GM18498 (cell line): ENCODE results near the gene MRGPRE.

Source experiments
- ATAC-seq: cut with Tn5 transposase; IDR thresholded peaks from one replicate; pipeline ENCODE4 v1.9.1; 2021; ENCODE audit warnings: mild to moderate bottlenecking, moderate library complexity; ENCODE audit not compliant: unreplicated experiment

The MRGPRE gene

DNA sequence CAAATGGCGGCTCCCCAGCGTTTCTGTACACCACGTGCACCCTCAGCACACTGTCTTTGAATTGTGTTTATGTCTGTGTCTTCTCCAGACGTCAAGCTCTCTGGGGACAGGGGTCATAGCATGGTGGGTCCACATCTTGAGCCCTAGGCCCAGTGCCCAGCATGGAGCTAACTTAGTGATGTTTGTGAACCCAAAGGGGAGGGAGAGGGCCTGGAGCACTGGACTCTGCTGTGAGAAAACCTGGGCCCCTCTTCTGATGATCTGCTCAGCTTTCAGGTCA, 17.9 kb downstream of the MRGPRE start:
- ATAC-seq: no peak

GRCh38 chr11:3213659-3214419, 18.4 kb downstream of the MRGPRE start:
- no peak for ATAC-seq

- ATAC-seq: no peak
Observed at GRCh38 chr11:3208272-3208671, 23.9 kb downstream of the MRGPRE start.

DNA sequence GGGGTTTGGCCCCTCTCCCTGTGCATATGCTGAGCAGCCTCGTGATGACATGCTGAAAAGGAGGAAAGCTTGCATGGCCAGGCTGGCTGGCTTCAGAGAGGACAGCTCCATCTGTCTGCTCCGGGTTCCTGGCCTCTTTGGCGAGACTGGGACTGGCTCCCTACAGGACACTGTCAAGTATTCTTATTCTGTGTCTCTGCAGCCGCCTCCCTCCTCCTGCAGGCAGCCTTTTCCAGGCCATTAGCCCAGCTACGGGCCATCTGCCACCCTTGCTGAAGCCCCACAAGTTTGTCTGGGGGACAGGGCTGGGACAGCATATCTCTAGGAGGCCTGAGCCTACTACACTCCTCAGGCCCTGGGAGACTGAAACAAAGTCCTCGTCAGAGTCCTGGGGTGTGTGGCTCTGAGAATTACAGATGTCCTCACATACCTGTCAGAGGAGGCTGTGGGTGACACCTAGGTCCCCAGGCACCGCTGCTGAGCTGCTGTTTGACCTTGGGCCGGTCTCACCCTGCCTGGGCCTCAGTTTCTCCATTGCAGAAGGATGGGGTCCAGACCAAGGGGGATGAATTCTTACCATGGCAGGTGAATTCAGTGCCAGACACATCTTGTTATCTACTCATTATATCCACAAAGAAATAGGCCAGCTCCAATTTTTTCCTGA, 24.6 kb downstream of the MRGPRE start:
- ATAC-seq: no peak

- no peak for ATAC-seq
Observed at GRCh38 chr11:3206922-3207204, 25.4 kb downstream of the MRGPRE start.

GRCh38 chr11:3206156-3206921, 25.9 kb downstream of the MRGPRE start:
- ATAC-seq: no peak

DNA sequence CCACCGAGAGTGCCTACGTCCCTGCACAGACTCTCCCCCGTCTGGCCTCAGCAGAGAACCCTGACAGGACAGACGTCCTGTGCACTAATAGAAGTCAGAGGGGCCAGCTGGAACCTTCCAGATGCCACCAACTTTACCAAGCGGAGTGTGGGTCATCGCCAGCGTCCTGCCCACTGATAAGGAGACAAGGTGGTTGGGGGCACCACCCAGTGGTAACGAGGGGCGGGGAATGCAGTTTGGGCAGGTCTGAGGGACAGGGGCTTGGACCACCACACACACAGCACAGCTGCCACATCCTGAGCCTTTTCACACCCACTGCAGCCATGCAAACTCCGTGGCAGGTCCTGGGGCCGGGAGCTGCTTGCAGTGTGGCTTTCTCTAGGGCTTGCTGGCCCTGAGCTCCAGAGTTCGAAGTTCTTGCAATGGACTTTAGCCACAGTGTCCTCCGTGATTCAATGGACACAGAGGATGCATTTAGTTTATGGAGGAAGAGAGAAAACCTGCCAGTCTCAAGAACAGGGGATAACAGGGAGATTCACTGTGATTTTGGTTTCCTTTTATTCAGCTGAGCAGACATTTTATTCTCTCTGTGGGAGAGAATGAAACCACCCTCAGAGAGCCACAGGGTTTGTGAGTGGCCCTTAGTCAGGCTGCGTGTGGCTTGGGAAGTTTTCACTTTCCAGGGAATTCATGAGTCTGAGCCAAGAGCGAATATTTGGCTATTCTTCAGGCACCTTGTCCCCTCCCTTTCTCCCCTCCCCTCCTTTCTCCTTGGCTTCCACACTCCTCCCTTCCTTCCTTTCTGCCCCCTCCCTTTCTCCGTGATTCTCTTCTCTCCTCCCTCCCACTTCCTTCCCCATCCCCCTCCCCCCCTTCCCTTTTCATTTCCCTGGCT, 26.7 kb downstream of the MRGPRE start:
- ATAC-seq: no peak

DNA sequence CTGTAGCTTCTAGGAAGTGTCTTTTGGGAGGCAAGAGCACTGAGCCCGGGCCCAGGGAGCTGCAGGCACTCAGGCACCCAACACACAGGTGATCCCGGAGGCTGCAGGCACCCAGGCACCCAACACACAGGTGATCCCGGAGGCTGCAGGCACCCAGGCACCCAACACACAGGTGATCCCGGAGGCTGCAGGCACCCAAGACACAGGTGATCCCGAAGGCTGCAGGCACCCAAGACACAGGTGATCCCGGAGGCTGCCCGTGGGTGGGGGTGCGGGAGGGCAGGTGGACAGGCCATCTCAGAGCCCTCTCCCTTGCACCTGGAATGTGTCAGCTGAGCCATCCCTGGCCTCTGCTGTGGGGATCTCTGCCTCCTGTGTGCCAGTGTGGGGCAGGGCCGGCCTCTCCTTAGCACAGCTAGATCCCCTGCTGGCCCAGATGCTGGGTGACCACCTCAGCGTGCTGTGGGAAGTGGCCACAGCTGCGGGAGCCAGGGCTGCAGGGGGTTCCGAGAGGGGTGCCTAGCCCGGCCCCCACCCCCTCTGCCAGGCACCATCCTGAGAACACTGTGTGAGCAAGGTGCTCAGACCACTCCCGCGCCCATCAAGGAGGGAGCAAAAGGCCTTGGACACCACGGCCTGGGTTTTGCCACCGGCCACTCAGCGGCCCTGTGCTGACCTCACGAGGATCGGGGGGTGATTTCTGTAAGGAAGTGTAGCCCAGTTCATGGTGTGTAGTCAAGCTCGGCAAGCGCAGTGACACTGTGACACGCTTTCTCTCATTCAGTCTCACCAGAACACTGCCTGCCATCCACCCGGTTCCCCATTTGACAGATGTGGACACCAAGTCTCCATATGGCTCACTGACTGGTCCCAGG, 27.8 kb downstream of the MRGPRE start:
- ATAC-seq: no peak

DNA sequence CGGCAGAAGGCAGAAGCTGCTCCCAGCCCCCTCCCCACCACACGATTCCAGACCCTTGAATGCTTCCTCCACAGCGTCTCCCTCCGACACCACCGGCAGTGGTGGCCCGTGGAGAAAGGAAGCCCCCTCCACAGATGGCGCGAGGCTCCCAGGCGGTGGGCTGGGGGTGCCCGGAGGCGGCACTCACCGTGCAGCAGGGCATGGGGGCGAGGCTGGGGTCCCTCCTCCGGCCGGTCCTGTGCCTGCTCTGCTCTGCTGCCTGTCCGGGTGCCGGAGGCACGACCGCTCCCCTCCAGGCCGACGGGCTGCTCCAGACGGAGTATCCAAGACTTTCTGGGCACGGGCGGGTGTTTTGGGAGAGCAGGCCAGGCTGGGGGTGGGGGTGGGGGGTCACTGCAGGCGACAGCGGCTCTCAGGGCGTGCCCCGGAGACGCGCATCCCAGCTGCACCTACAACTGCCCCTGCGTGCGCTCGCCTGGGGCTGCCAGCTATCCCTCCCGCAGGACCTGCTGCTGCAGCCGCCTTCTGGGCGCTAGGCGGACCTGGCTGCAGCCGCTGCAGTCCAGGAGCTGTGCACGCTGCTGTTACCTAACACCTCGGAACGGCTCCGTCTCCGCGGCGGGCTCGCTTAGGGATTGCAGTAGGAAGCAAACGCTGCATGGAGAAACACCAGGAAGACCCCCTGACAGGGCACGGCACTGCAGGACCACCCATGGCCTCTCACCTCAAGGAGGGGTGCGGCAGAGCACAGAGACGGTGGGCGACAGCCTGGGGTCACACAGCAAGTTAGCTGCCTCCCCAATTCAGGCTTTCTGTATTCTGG, 28.8 kb downstream of the MRGPRE start:
- no peak for ATAC-seq

DNA sequence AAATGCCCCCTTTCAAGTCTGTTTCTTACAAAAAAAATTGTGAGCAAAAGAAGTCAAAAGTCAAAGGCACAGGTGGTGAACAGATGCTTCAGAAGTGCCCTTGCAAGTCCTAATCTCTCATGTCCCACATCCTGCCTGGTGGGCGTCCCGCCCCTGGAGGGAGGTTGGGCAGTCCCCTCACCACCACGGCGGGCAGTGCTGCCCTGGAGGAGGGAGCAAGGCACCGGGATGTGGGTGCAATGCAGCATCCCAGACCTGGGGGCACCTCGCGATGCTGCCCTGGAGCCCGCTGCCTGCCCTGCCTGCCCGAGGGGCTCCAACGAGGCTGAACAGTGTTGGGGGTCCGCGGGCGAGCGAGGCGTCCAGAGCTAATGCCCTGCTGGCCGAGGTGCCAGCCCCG, 29.5 kb downstream of the MRGPRE start:
- no peak for ATAC-seq

DNA sequence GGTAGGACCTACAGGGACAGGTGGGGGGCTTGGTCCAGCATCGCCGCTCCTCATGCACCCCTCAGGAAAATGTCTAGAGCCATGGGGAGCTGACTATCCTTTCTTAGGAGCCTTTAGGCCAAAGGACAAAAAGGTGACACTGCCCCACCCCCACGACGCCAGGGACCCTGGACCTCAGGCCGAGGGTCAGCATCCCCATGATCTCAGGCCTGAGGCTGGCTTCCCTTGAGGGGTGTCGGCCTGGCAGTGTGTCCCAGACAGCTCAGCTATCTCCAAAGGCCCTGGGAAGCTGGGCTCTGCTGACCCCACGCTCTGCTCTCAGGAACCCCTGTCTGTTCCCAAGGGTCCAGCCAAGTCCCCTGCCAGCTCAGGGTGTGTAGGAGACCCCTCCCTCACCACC, 29.9 kb downstream of the MRGPRE start:
- no peak for ATAC-seq

GRCh38 chr11:3201677-3202181, 30.5 kb downstream of the MRGPRE start:
- no peak for ATAC-seq

GRCh38 chr11:3201112-3201581, 31.1 kb downstream of the MRGPRE start:
- ATAC-seq: no peak

DNA sequence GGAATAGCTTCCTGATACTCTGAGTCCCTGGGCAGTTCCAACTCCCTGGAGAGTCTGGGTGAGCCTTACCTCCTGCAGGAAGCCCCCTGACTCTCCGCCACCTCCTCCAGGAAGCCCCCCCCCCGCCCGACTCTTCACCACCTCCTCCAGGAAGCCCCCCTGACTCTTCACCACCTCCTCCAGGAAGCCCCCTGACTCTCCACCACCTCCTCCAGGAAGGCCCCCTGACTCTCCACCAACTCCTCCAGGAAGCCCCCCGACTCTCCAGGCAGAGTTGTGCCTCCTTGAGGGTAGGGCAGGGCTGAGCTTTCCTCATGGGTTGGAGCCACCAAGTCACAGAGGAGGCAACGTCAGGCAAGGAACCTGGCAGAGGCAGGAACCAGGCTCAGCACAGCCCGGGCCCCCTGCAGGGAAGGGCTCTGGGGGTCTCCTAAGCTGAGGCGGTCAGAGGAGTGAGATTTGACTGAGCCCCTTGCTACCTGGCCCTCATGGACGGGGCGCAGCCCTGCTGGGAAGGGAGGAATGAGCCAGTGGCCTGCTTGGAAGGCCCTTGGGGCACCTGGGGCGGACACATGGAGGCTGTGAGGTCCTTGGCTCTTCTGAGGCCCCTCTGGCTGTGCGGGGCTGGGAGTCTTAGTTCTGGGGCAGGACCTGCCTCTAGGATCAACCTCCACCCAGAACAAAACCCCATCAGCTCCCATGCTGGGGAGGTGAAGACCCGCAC, 31.7 kb downstream of the MRGPRE start:
- ATAC-seq: no peak

GRCh38 chr11:3199537-3200295, 32.5 kb downstream of the MRGPRE start:
- ATAC-seq: no peak

DNA sequence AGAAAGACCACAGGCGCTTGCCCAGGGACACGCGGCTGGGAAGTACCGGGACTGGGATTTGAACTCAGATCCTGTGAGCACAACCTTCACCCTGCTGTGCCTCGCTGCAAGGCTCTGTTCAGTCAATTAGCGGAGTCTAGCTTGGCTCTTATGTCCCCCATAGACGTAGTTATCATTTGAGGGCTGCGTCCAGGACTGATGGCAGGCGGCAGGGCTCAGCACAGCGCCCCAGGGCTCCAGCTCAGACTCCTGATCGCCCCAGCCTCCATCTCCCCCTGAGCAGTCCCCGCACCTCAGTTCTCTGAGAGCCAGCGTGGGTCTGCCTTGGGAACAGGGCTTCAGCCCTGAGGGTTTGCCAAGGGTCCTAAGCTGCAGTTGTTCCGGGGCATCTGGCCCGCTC, 33.4 kb downstream of the MRGPRE start:
- no peak for ATAC-seq

DNA sequence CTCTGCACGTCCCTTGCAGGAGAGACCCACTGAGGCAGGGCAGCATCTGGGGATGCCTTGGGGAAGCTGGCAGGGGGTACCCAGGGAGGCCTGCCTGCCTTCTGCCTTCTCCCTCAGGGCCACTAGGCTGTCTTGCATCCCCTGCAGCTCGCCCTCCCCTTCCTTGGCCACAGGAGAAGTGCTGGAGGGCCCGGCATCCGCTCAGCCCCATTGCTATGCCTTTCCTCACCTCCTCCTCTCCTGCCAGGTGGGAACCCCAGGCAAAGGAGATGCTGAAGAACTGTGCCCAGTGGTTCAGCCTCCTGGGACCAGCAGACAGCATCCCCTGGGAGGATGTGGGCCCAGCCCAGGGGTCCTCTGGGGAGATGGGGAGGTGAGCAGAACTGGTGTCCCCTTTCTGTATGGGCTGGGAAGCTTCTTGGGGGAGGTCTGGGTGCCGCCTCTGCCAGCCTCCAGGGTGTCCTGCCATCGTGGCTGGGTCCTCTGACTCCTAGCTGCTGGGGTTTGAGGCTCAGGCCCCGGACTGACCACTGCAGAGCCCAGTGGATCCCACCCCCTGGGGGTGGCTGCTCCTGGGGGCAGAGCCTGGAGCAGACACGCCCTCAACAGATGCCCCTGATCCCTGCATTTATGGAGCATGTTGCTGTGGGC, 34.2 kb downstream of the MRGPRE start:
- no peak for ATAC-seq
